ENCODE results near the gene ATP5ME.

- peak; percentile 93 to 98 (median 96) for TF ChIP-seq CTCF (IDR thresholded peaks at IDR 0.05)
- TF ChIP-seq POLR2A (IDR thresholded peaks at IDR 0.05): peak; percentile 85
Measured at GRCh38 chr4:674172-675035, at the start of gene ATP5ME, which contains the start of gene MYL5.

All from right lobe of liver (tissue), 4 donors.